GM15510 (cell line): ENCODE results near the gene MN1.

Experiments used
- POLR2A ChIP-seq: IDR thresholded peaks from 3 replicates; pipeline ENCODE4 v1.6.1; 2011; ENCODE audit warnings: borderline replicate concordance; ENCODE audit not compliant: insufficient read length; ENCODE audit errors: extremely low read depth

Gene MN1

DNA sequence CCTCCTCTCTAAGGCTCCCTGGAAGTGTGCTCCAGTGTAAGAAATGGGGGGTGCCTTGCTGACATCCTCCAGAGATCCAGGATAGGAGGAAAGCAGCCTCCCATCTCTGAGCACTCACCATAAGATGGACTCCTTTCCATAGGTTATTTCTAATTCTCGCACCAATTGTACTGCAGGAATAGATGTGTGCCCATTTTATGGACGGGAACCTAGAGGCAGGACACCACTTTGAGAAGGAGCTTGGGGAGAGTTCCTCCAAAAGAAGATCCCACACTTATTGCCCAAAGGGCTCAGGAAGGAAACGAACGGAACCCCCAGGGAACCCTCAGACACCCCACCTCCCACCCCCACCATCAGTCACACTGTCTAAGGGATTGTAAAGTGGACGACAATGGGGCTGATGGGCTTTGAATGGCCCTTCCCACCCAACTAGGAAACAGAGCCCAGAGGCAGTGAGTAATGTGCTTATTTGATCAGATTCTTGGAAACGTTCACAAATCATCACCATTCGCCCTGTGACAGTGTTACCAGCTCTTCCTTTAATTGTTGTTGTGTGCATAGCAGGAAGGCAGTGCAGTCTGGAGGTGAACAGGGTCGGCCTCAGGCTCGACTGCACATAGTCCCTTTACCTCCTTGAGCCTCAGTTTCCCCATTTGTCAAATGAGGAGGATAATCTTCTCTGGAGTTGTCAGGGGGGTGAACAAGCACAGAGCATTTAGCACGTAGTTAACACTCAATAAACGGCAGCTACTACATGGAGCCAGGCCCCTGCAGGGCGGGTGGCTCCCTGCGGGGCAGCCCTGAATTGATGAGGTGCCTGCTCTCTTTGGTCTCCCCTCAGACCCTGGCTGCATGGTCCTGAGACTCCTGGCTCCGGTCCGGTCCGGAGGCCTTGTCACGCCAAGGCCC, 8.4 kb upstream of the MN1 start:
- TF ChIP-seq POLR2A = no peak

DNA sequence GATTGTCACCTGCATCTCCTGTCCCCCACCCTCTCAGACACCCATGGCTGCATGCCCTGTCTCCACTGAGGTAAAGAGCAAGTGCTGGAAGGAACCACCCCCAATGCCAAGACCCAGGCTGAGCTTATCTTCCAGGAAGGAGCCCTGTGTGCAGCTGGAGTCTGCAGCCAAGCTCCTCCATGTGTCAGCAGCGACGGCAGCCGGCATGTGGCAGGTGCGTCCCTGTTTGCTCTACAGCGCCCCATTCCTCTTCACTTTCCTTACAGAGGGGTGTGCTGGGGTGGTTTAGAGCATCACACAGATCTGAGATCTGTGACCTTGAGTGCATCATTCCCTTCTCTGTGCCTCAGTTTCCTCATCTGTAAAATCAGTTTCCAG, 7.7 kb upstream of the MN1 start:
- no peak for TF ChIP-seq POLR2A

DNA sequence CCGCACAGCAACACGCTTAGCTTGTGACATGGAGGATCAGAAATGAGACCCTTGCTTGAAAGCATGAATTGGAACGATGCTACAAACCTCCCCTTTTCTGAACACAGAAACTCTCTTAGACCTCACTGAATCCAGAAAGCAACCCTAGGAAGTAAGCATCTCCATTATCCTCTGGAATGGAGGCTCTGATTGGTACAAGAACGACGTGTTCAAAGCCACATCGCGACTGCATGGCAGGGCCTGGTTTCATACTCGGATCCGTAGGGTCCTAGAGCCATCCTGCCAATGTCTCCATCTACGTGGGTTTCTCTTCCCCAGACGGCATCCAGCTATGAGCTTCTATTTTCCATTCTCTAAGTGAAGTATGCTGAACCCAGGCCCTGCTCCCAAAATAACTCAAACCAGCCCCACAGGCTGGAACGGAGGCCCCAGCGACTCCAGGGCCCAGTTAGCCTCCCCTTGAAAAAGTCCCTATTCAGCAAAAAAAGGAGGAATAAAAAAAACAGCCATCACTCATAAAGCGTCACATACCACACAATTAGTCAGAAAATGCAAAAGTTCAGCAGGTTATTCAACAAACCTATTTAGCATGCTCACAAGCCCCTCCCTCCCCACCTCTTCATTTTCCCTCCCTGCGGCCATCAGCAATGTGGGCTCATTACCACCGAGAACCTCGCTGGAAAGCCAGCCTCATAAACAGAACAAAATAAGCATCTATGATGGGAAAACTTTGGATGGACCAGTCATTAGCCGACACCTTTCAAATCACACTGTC, 7.1 kb upstream of the MN1 start:
- no peak for TF ChIP-seq POLR2A

DNA sequence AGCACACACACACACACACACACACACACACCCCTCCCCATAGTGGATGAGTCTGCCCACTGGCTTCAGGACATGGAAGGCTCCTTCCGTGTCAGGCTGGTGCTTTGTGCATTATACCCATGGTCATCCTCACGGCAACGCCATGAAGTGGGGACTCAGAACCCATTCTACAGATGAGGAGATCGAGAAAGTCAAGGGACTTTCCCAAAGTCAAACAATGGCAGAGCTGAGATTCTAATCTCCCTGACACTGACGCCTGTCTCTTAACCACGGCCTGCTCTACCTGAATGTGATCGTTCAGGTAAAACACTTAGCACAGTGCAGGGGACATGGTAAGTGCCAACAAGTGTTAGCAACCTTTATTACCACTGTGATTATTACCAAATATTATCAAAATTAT, 4.3 kb upstream of the MN1 start:
- no peak for TF ChIP-seq POLR2A

DNA sequence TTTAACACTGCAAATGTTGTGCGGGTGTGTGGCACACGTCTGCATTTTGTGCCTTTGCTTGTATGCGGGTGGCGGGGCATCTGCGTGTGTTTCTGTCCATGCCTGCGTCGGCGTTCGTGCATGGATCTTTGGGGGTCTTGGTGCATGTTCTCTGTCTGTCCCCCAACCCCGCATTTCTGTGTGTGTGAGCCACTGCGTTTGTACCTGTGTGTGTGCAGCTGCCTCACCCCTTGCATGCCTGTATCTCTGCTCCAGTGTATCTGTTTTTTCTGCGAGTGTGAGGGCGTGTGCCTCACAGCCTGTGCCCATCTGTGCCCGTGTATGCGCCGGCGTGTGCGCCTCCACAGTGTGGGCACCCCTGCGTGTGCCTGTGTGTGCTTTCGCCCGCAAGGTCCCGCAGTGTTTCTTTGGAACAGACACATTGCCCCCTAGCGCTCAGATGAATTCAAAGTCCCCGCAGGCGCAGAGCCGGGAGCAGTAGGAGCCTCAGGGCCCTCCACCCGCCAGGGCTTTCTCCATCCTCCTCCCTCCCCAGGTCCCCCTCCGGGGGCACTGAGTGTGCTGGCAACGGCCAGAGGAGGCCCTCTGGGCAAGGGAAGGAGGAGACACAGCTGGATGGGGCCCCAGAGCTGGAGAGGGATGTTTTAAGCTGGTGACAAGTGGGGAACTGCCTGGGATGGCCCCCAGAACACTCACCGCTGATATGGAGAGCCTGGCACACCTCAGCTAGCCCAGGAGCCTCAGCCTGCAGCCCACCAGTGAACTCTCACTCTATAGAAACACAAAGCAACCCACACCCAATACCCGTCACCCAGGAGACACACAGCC, 3.1 kb upstream of the MN1 start:
- TF ChIP-seq POLR2A = no peak

DNA sequence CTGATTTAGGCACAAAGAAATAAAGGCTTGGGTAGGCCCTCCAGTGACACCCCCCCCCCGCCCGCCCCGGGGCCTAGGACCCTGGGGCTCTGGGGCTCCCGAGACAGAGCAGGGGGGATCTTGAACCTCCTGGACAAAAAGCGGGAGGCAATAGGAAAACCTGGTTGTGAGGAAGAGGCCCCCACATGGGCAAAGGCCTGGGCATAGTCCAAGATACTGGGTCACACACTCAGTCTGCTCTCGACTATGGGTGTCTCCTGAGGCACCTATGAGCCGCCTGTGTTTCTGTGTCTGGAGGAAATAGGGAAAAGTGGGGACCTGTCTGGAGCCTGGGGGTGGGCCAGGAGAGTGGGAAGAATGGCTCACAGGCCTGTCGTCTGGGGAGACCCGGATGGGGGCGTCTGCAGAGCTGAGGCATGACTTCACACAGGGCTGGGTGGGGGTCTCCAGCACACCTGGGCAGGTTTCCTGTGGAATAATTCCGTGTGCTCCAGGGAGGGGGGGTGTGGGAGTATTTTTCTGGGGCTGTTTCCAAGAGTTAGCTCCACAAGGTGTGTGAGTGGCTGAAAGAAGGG, 2.4 kb upstream of the MN1 start:
- TF ChIP-seq POLR2A = no peak

DNA sequence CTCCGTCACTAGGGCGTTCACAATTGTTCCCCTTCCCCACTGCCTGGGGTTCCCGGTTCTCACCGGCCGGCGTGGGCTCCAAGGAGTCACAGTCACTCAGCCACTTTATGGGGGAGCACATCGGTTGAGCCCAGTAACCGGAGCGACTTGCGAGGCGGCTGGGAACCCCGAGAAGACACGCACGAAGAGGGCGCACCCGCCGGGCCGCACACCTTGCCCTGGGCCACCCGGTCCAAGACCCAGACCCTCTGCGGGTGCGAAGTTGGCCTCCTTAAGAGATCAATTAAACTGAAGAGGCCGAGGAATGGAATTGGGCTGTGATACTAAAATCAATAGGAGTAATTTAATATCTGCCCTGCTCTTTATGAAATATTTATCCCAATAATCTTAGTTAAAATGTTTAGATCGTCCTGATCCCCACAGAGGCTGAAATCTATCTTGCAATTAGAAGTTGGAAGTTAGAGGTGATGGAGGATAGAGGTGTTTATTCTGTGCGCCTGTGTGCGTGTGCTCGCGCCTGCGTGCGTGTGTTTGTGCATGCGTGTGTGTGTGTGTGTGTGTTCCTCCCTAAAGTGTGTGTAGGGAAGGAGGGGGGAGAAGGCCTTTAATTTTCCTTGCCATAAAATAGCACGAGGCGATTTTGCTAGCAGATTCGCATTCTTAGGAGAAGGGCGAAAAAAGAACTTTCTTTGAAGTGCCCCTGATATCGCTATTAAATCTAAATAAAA, 954 bp upstream of the MN1 start:
- no peak for TF ChIP-seq POLR2A

DNA sequence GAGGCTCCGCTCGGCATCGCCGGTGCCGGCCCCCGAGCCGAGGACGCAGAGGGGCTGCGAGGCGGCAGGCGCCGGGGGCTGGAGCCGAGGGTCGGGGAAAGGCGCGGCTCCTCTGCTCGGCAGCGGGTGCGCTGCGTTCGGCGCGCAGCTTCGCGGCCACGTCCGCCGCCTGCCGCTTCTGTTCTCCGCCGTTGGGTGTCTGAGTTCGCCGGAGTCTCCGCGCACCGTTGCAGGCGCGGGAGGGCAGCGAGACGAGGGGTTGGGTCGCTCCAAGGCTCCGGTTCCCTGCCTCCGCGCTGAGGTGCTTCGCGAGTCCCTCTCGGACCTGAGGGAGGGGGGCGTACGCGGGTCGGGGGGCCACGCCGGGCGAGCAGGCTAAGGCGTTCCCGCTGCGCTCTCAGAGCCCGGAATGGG, 347 bp downstream of the MN1 start:
- TF ChIP-seq POLR2A = no peak

DNA sequence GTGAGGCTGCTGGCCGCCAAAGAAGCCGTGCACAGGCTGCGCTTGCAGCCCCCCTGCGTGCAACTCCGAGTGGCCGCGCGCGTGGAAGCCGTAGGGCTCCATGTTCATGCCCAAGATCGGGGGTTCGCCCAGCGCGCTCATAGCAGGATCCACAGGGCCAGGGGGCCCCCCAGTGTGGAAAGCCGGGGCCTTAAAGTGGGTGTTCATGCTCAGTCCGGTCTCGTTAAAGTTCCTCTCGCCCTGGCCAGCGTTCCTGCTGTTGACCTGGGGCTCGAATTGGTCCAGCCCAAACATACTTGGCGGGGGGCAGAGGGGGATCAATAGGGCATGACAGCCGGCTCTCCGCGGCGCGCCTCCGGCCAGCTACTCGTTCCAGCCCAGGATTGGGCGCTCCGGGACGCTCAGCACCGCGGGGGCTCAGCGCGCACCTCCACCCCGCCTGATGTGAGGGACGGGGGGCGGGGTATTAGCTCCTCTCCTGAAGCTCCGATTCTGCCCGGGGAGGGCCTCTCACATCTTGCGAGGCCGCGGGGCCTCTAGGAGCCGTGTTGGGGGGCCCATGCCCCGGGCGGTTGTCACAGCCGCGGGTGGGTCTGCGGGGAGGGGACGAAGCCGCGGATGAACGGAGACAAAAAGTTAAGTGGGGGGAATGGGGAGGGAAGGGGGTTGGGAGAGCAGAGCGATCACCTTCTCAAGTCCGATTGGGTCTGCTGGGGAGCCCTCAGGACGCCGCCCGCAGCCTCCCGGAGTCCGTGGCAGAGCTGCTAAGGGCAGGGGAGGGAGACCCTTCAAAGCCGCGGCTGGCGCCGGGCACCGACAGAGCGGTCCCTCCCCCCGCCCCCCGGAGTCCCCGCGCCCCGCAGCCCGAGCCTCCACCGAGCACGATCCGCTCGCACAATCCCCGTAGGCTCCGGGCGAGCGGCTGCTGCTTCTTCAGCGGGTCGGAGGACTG, 1.0 kb downstream of the MN1 start:
- TF ChIP-seq POLR2A = no peak

DNA sequence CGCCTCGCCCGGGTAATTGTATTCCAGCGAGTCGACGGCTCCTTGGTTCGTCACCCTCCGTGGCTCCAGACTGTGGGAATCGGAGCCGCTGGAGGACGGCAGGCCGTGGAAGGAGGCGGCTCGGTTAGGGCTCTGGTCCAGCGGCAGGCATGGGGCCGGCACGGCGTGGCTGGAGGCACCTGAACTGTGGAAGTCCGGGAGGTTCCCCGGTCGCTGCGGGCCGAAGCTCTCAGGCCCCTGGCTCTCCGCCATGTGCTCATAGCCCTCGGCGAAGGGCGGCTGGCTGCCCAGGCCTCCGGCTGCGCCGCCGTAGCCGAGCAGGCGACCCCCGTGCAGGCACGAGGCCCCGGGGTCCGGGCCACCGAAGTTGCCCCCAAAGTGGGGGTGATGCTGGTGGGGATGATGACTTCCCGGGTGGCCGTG, 1.7 kb downstream of the MN1 start:
- no peak for TF ChIP-seq POLR2A

DNA sequence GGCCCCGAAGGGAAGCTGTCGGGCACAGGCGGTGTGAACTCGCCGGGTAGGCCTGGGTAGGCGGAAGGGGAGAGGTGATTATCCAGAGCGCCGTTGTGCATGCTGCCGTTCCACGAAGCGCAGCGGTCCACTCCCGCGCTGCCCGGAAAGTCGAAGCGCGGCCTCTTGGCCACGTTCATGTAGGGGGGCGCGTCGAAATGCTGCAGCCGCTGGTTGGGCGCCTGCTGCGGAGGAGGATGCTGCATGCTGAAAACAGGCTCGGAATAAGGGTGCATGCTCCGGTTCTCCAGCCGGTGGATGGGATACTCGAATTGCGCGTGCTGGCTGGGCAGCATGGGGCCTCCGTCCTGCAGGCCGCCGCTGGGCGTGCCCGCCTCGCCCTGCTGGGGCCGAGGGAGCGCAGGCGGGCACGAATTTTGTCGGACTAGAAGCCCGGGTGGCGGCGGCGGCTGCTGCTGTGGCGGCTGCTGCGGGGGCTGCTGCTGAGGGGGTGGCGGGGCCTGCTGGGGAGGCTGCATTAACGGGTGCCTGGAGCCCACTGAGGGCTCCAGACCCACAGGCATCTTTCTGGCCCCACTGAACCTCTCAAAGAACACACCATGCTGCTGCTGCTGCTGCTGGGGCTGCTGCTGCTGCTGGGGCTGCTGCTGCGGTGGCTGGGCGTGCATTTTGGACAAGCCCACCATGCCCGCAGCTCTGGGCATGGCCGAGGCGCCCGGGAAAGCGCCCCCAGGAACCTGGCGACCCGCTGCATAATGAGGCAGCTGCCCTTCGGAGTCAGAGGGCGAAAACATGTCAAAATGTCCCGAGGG, 2.3 kb downstream of the MN1 start:
- TF ChIP-seq POLR2A = no peak

DNA sequence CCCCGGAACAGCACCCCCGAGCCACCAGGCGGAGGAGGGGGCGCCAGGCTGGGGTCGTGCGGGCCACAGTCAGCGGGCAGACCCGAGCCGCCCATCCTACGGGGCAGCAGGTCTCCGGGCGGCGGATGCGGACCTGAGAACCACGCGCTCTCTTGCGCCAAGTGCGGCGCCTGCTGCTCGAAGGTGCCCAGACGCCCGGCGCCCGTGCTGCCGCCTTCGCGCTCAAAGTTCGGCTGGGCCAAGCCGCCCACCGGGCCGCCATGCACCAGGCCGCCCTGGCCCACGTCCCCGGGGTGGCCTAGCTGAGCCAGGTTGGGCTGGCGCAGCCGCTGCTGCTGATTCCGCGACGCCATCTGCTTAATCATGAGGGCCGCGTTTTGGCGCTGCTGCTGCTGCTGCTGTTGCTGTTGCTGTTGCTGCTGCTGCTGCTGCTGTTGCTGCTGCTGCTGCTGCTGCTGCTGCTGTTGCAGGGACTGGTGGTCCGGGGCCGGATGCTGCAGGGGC, 3.0 kb downstream of the MN1 start:
- no peak for TF ChIP-seq POLR2A

DNA sequence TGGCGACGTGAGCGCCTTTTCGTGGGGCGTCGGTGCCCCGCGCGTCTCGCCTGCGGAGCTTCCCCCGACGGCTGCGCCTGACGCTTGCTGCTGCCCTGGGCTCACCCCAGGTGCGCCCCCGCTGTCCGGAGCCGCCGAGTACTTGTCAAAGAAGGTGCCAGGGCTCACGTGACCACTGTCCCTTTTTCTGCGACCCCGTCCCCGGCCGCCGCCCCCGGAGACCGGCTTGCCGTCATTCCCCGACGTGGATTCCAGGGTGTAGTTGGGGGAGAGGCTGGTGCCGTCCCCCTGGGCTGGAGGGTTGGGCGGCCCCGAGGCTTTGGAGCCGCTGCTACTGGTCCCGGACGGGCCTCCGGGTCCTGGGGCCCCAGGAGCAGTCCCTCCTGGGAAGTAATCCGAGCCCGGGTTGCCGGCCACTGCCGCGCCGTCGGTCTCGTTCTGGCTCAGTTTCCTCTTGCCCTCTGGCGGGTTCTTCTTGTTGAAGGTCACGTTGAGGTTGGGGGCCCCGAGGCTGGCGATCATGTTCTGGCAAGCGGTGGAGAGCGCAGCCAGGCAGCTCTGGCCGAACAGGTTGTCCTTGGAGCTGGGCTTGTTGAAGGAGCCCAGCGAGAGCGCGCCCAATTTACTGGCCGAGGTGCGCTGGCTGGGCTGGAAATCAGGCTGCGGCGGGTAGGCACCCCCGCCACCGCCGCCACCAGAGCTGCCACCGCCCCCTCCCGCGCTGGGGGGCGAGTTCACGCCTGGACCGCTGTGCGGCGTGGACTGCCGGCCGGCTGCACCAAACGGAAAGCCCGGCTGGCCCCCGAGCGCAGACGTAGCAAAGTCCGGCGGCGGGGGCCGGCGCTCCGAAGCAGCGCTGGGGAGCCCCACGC, 3.8 kb downstream of the MN1 start:
- TF ChIP-seq POLR2A = no peak
